Adrenal gland (tissue), 12 donors: ENCODE measurements around the gene TRAPPC12. TPM values are rescaled to one million over a fixed set of nuclear protein-coding genes. Genes with fewer than 3 reads are reported as not detected.
"Not testable (repeated sequence)": the region's sequence is repeated elsewhere in the genome, so short reads cannot be mapped to it uniquely, and the experiment has no call there.

ENCODE experiments used
- DNase-seq, 7 donors: peaks; one replicate each; pipeline ENCODE4 v3.0.0-alpha.2; 2019 to 2020
- H3K27ac ChIP-seq, 5 donors: fragments of 200-600 bp; sonication (generic) in 4 of 5; 1 replicate in 3 of 5; 2 replicates in 2 of 5; pipeline versions ENCODE4 v1.5.1 to v1.8.0; 2016 to 2020; ENCODE audit warnings: mild to moderate bottlenecking in 1 of 5
- H3K27me3 ChIP-seq: fragments of 200-600 bp; 2 replicates; pipeline ENCODE4 v1.8.0; 2021
- H3K36me3 ChIP-seq, 2 donors: fragments of 200-600 bp; replicated peaks in 1 of 2; 1 replicate in 1 of 2; 2 replicates in 1 of 2; pipeline versions ENCODE4 v1.5.1 to v1.8.0; 2018 to 2022
- H3K4me1 ChIP-seq, 2 donors: fragments of 200-600 bp; replicated peaks in 1 of 2; 1 replicate in 1 of 2; 2 replicates in 1 of 2; pipeline versions ENCODE4 v1.5.1 to v1.8.0; 2018 to 2021
- H3K4me3 ChIP-seq, 4 donors: fragments of 200-600 bp; sonication (generic) in 3 of 4; one replicate each; pipeline ENCODE4 v1.5.1; 2016 to 2018
- H3K9me3 ChIP-seq, 3 donors: fragments of 200-600 bp; sonication (generic) in 1 of 3; replicated peaks in 1 of 3; 1 replicate in 2 of 3; 2 replicates in 1 of 3; pipeline versions ENCODE4 v1.5.1 to v1.8.0; 2016 to 2021
- CTCF ChIP-seq, 6 experiments: fragments of 450-650 bp in 4 of 6; fragments of 200-600 bp in 2 of 6; sonication (generic) in 1 of 6; IDR thresholded peaks; 1 replicate in 5 of 6; 2 replicates in 1 of 6; pipeline versions ENCODE4 v1.5.1 to v1.8.0; 2016 to 2021; ENCODE audit warnings: antibody characterized with exemption in 6 of 6, mild to moderate bottlenecking in 2 of 6, moderate library complexity in 1 of 6
- POLR2A ChIP-seq, 2 donors: fragments of 450-650 bp; IDR thresholded peaks; one replicate each; pipeline ENCODE4 v1.6.1; 2017; ENCODE audit warnings: antibody characterized with exemption in 2 of 2, mild to moderate bottlenecking in 2 of 2, moderate library complexity in 1 of 2
- WGBS, 4 donors: extraction: QIAGEN DNeasy Blood & Tissue Kit in 2 of 4; methylation state at CpG; one replicate each; pipeline versions ENCODE4 v1.1.5 to v1.1.7; 2013 to 2017; 5-methylcytosine and 5-hydroxymethylcytosine counted together
- intact Hi-C, 2 donors: fragments of 100-400 bp; cut with DNase I; formaldehyde crosslinking; loops; one replicate each; pipeline versions ENCODE4 v1.14.1 to v1.15.0; 2022 to 2023
- polyA plus RNA-seq, 3 donors: library from polyadenylated mRNA; stranded (reverse); fragments of 200-250 nt in 2 of 3; fragments of 350-450 nt in 1 of 3; fragmentation: Illumina TruSeq in 1 of 3; extraction: RNeasy Lipid Tissue Mini Kit (QIAGEN cat#74804) in 1 of 3; gene quantifications; one replicate each; pipeline ENCODE4 v1.2.3, GENCODE V29; 2013 to 2014
- total RNA-seq, 9 donors: library from RNA; depleted of rRNA in 4 of 9; stranded (reverse); fragments of >200 nt in 4 of 9; fragments of 120-200 nt in 1 of 9; fragmentation: NEBNext Ultra II Directional in 1 of 9; extraction: Animal tissue kit (Norgen Biotek cat#: 25700) in 1 of 9; gene quantifications; one replicate each; pipeline versions ENCODE4 v1.1.0 to v1.2.4, GENCODE V29; 2013 to 2023
- donor health status: healthy with polysubstance abuse.
- donor health status: Bipolar disorder and iron deficiency.
- donor health status: DM: yes; HTN: yes; CAD: no.
- donor health status: DM: no; HTN: no; CAD: no.
- donor health status: DM: no; HTN: no; CAD: no.
- donor health status: DM: yes; HTN: yes; CAD: no.

TRAPPC12 gene
- total and polyA plus RNA-seq, 12 donors, result 58.3 to 334 (median 99.5) TPM

DNA sequence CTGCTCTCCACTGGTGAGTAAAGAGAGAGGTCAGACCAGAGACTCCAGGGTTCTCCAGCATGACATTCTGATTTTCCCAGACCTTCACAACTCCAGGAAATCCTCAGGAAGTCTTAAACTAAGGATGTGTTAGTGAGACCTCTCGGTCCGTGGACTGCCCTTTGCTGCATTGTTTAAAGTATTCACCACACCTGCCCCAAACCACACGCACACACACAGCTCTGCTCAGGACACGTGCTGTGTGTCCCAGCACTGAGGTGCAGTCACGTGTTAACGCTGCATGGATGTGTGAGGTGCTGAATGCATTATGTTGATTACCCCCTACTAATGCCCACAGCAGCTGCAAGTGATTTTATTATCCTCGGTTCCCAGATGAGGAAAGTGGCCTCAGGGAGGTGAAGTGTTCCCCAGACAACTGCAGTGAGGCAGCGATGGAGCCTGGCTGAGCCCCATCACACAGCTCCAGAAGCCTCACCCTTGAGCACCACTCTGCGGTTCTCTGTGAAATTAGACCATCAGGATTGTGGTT lies 68.4 kb downstream of the TRAPPC12 start:
- Histone ChIP-seq H3K27ac (peak overlapping the region in 3 of 5 donors; percentile 15 to 57 (median 48)), H3K4me1 (peaks cover 0 to 4% of the 10 kb centered on the region in 2 donors), H3K4me3 (no peak overlapping the region), H3K36me3 (peaks cover 0 to 49% of the 10 kb centered on the region in 2 donors), H3K27me3 (no peaks in the 10 kb centered on the region), H3K9me3 (no peaks in the 10 kb centered on the region)
- DNase-seq, result peak in 1 of 7 donors; percentile 86
- TF ChIP-seq CTCF (IDR thresholded peaks at IDR 0.05), result no peak
- no peak for TF ChIP-seq POLR2A (IDR thresholded peaks at IDR 0.05)
- WGBS, 4 donors, result 65 to 90% (median 73%) methylated on average over 5 to 9 of the region's 9 CpGs
- intact Hi-C loops, result loop anchor here in 1 of 2 donors (10.0 kb wide), 1 partner anchor 197 kb away; no protein-coding TSS in a partner anchor

DNA sequence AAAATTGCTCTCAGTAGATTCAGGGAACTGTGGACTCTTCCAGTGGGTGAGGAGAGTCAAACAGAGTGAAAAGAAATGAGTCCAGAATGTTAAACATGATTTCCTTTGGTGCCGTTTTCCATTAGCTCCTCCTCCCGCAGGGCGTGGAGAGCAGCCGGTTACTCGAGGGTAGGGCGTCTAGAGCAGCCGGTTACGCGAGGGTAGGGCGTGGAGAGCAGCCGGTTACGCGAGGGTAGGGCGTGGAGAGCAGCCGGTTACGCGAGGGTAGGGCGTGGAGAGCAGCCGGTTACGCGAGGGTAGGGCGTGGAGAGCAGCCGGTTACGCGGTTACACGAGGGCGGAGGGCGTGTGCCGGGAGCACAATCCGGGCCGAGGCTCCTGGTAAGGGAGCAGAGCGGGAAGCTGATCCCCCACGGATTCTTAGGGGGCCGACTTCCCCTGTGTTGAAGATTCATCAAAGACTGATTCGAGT lies 69.0 kb downstream of the TRAPPC12 start:
- H3K4me1 ChIP-seq, H3K4me3 ChIP-seq, H3K27me3 ChIP-seq, H3K9me3 ChIP-seq: not testable (repeated sequence)
- WGBS, 4 donors, result 77 to 81% (median 79%) methylated on average over 35 of the region's 35 CpGs
- peaks cover 0 to 43% of the 10 kb centered on the region in 2 donors for H3K36me3 ChIP-seq
- peak in 1 of 7 donors; percentile 52 for DNase-seq
- intact Hi-C loops, result loop anchor here in 1 of 2 donors (10.0 kb wide), 1 partner anchor 196 kb away; no protein-coding TSS in a partner anchor
- H3K27ac ChIP-seq, result peak overlapping the region in 3 of 5 donors; percentile 15 to 57 (median 48)

- Histone ChIP-seq H3K4me1 (peaks cover 0 to 4% of the 10 kb centered on the region in 2 donors), H3K4me3 (no peak overlapping the region), H3K27ac (peak overlapping the region in 2 of 5 donors; percentile 48 to 57), H3K9me3 (no peaks in the 10 kb centered on the region), H3K36me3 (peaks cover 0 to 40% of the 10 kb centered on the region in 2 donors), H3K27me3 (no peaks in the 10 kb centered on the region)
- peak in 1 of 7 donors; percentile 49 for DNase-seq
- intact Hi-C loops, result loop anchor here in 1 of 2 donors (10.0 kb wide), 1 partner anchor 196 kb away; no protein-coding TSS in a partner anchor
- WGBS, 4 donors, result 77 to 79% (median 78%) methylated on average over 13 of the region's 13 CpGs
- TF ChIP-seq POLR2A (IDR thresholded peaks at IDR 0.05) (no peak), CTCF (IDR thresholded peaks at IDR 0.05) (no peak)
Observed at GRCh38 chr2:3449086-3449485, 69.6 kb downstream of the TRAPPC12 start.

- Histone ChIP-seq H3K4me1 (peaks cover 0 to 4% of the 10 kb centered on the region in 2 donors), H3K4me3 (no peak overlapping the region), H3K9me3 (no peaks in the 10 kb centered on the region), H3K27ac (no peak overlapping the region), H3K36me3 (peaks cover 0 to 33% of the 10 kb centered on the region in 2 donors), H3K27me3 (no peaks in the 10 kb centered on the region)
- WGBS, 4 donors, result 91 to 96% (median 92%) methylated on average over 11 of the region's 11 CpGs
- intact Hi-C loops, result loop anchor here (10.0 kb wide), 2 partner anchors 195 to 265 kb away; no protein-coding TSS in a partner anchor
- peak in 1 of 7 donors; percentile 43 for DNase-seq
- no peak for TF ChIP-seq POLR2A (IDR thresholded peaks at IDR 0.05)
- TF ChIP-seq CTCF (IDR thresholded peaks at IDR 0.05), result no peak
Observed at GRCh38 chr2:3449936-3450335, 70.4 kb downstream of the TRAPPC12 start.
